ENCODE results near the gene PDE6B.
A peak's percentile ranks its signal among the peaks of the same experiment; 100 is the strongest.

Gene PDE6B

GRCh38 chr4:579543-580175 lies 45.7 kb upstream of the PDE6B start:
- no peak overlapping the region for H3K27ac ChIP-seq
- no peak for TF ChIP-seq CTCF (IDR thresholded peaks at IDR 0.05)
- no peak for TF ChIP-seq ZFX (IDR thresholded peaks at IDR 0.05; ENCODE audit: borderline replicate concordance)

GRCh38 chr4:581181-581580 lies 44.2 kb upstream of the PDE6B start:
- H3K27ac ChIP-seq = no peak overlapping the region
- no peak for TF ChIP-seq CTCF (IDR thresholded peaks at IDR 0.05)
- TF ChIP-seq ZFX (IDR thresholded peaks at IDR 0.05; ENCODE audit: borderline replicate concordance) = no peak

- TF ChIP-seq CTCF (IDR thresholded peaks at IDR 0.05) = no peak
- TF ChIP-seq ZFX (IDR thresholded peaks at IDR 0.05; ENCODE audit: borderline replicate concordance) = no peak
- H3K27ac ChIP-seq = no peak overlapping the region
These were observed 43.5 kb upstream of the PDE6B start for GRCh38 chr4:581753-582361.

- no peak for TF ChIP-seq CTCF (IDR thresholded peaks at IDR 0.05)
- H3K27ac ChIP-seq = no peak overlapping the region
These were observed 41.6 kb upstream of the PDE6B start for GRCh38 chr4:583820-584219.

GRCh38 chr4:587671-588350 lies 37.6 kb upstream of the PDE6B start:
- no peak overlapping the region for H3K27ac ChIP-seq

GRCh38 chr4:588351-588849 lies 37.0 kb upstream of the PDE6B start:
- H3K27ac ChIP-seq = peak overlapping the region; percentile 29; the same call in 1 of the 2 replicates
- no peak for TF ChIP-seq ZFX (IDR thresholded peaks at IDR 0.05; ENCODE audit: borderline replicate concordance)
- no peak for TF ChIP-seq CTCF (IDR thresholded peaks at IDR 0.05)

More at GRCh38 chr4:587671-588350, 37.6 kb upstream of the PDE6B start:
- no peak for TF ChIP-seq ZFX (IDR thresholded peaks at IDR 0.05; ENCODE audit: borderline replicate concordance)
- TF ChIP-seq CTCF (IDR thresholded peaks at IDR 0.05) = no peak
